ENCODE data around the gene LCN6.
"Not testable (repeated sequence)": the region's sequence is repeated elsewhere in the genome, so short reads cannot be mapped to it uniquely, and the experiment has no call there.

LCN6 gene

DNA sequence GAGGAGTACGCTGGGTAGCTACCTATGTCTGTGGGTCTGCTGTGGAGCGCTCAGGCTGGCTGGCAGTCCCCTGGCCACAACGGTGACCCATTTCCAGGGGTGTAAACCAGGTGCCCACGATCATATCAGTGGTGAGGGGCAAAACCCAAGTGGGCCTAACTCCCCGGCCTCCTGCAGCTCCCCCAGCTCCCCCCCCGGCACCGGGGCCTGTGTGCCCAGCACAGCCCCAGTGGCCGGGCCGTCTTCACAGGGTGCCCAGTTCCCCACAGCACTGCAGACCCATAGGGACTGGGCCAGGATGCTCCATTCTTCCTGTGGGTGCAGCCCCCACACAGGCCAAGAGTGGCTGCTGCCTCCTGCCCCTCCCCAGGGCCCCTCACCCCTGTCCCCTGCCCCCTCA, 10.7 kb upstream of the LCN6 start:
- DNase-seq: no peak

DNA sequence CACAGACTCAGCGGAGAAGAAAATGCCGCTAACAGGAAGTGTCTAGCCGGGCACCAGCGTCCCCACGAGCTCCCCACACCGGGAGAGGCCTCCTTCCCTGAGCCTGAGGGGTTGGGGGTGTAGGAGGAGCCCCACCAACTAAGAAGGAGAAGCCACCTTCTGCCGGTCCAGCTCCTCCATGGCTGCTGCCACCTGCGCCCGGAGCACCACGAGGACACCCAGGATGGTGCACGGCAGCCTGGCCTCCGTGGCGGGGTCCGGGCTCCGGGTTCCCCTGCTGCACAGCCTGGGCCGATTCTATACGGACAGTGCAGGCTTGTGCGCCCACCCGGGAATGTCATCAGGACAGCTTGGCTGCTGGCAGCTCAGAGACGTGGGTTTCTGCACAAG, 9.4 kb upstream of the LCN6 start:
- DNase-seq: no peak

DNA sequence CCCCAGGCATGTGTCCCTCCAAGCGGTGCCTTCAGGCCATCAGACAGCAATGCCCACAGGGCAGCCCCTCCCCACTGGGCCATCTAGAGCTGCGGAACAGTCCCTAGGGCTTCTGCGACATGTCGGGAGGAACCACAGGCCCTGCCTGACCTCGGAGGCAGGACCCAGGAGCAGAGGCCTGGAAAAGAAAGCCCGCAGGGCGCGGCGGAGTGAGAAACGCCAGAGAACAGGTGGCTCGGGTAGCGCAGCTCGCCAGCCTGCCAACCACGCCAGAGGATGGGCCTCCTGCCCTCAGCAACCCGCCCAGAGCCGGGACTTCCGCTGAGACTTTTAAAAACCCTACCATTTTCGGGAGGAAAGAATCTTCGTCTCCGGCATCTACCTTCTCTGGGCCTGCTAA, 9.0 kb upstream of the LCN6 start:
- DNase-seq: no peak

DNA sequence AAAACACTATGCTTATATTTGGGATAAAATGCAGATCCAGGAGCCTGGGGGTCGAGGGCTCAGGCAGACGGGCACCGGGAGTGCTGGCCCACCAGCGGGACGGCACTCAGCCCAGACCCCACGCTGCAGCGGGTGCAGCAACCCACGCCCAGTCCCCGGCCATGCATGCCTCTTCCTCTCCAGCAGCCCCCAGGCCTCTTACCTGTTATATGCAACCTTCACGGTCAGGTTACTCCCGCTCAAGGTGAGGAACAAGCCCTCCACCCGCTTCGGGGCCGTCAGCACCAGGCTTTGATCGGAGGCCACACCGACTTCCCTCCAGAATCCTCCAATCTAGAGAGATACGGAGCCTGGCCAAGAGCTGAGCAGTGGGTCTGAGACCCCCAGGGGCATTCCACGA, 8.5 kb upstream of the LCN6 start:
- no peak for DNase-seq

DNA sequence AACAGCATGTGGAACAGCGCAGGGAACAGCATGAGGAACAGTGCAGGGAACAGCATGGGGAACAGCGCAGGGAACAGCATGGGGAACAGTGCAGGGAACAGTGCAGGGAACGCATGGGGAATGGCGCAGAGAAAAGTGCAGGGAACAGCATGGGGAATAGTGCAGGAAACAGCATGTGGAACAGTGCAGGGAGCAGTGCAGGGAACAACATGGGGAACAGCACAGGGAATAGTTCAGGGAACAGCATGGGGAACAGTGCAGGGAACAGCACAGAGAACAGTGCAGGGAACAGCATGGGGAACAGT, 7.8 kb upstream of the LCN6 start:
- DNase-seq: no peak

DNA sequence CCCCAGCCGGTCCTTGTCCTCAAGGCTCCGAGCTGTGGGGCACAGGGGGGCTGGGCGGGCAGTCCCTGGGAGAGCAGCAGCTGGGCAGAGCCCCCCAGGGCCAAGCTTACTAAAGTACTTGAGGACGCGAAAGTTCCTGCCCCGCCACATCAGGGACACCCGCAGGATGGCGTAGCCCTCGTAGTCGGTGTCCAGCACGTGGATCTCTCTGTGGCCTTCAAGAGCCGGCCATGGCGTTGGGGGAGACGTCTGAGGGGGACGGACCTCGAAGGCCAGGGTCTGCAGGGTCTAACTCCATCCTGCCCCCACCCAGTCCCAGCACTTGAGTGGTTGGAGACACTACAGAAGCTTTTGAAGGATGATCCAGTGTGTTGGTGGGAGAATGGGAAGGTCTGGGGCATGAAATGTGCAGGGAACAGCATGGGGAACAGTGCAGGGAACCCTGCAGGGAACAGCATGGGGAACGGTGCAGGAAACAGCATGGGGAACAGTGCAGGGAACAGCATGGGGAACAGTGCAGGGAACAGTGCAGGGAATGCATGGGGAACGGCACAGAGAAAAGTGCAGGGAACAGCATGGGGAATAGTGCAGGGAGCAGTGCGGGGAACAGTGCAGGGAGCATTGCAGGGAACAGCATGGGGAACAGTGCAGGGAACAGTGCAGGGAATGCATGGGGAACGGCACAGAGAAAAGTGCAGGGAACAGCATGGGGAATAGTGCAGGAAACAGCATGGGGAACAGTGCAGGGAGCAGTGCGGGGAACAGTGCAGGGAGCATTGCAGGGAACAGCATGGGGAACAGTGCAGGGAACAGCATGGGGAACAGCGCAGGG, 7.2 kb upstream of the LCN6 start:
- not testable (repeated sequence) for DNase-seq

DNA sequence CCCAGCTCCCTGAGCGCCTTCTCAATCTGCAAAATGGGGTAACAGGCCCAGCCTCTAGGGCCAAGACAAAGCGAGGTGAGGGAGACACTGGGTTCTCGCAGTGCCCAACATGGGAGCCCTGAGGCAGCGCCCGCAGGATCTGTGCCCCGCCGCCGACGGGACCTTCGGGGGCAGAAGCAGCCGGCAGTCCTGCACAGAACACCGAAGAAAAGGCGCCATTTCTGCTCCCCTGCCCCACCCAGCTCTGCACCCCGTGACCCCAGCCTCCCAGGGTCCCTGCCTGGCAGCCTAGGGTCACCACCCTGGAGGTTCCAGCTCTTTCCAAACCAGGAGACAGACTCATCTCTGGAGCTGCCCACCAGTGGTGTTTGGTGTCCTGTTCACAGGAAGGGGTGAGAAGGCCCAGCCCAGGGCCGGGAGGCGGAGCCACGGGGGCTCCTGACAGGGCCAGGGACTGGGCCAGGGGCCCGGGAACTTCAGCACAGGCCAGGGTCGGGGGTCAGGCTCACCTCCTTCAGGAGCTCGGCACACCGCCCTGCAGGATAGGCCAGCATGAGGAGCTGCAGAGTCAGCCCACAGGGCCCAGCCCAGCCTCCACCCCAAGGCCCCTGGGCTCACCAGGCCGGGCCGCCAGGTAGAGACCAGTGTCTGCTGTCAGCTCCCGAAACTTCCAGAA, 6.4 kb upstream of the LCN6 start:
- DNase-seq: no peak

DNA sequence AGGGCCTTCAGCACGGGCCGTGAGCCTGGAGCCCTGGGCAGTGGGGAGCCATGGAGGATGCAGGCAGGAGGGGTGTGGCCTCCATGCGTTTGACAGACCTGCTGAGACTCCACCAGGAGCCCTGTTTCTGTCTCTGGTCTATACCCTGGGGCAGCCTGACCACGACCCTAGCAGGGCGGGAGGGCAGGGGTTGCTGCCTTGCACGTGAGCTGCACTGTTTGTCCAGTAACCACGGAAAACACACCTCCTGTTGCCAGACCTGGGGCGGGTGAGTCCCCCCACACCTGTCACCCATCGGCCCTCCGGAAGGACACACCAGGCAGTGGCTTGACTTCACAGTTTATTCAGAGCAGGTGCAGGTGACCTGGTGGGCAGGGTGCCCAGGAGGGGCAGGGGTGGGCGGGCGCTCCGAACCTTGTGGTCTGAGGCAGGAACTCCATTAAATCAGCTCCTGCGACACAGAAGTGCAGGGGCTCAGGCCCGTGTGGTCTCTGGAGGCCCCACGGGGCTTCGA, 5.8 kb upstream of the LCN6 start:
- DNase-seq: no peak

DNA sequence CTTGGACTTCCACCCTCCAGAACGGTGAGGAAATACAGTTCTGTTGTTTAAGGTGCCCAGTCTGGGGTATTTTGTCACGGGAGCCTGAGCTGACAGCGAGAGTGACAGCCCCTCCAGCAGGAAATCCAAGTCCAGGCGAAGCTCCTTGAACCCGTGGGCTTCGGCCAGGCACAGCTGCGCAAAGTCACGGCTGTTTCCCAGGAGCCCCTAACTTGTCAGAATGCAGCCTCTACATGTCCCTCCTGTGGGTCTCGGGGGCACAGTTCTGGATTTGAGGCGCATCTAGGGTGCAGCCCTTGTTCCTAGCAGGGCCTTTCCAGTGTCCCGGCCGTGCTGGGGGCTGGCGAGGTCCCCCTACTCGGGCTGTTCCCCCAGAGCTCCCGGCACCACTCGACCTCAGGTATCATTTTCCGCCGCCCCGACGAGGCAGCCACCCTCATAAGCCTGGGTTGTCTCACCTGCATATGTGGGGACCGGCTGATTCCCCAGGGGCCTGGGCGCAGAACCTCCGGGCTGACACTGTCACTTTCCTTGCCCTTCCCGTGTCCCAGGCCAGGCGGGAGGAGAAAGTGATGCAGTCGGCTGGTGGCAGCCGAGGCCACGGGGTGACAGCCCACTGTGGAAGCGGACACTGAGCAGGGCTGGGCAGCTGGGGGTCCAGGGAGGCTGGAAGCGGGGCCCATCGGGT, 5.2 kb upstream of the LCN6 start:
- no peak for DNase-seq

DNA sequence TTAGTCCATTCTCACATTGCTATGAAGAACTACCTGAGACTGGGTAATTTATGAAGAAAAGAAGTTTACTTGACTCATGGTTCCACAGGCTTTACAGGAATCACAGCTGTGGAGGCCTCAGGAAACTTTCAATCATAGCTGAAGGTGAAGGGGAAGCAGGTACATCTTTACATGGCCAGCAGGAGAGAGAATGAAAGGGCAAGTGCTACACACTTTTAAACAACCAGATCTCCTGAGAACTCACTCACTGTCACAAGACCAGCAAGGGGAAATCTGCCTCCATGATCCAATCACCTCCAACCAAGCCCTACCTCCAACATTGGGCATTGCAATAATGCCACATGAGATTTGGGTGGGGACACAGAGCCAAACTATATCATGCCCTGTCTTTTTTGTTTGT, 3.5 kb upstream of the LCN6 start:
- no peak for DNase-seq

DNA sequence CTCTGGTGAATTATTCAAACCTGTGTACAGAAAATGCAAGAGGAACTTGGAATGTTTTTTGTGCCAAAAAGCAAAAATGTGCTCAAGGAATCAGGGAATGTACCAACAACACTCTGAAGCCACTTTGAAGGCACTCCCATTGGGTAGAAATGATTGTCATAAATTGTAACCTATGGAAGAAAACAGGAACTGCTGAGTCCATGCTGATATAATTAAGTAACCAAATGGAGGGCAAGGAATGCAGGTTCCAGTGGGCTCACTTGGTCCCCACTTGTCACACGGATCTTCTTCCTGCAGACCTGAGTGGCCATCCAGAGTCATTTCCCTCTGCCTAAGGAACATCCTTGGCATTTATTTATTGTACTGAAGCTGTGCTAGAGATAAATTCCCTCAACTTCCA, 2.9 kb upstream of the LCN6 start:
- DNase-seq: no peak

DNA sequence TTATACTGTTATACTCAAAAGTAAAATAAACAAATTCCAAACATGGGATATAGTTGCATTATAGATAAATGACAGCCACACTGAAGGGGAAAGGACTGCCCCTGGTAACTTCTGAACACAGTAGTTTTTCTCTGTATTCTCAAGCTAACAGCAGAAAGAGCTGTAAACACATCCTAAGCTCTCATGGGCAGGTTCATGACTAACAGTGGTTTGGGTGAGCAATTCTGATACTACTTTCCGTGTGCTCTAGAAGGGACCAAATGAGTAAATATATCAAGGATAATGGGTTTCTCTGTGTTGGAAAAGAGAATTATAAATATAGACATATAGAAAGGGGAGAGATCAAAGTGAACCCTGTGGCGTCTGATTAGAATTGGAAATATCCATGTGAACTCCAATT, 2.2 kb upstream of the LCN6 start:
- no peak for DNase-seq

DNA sequence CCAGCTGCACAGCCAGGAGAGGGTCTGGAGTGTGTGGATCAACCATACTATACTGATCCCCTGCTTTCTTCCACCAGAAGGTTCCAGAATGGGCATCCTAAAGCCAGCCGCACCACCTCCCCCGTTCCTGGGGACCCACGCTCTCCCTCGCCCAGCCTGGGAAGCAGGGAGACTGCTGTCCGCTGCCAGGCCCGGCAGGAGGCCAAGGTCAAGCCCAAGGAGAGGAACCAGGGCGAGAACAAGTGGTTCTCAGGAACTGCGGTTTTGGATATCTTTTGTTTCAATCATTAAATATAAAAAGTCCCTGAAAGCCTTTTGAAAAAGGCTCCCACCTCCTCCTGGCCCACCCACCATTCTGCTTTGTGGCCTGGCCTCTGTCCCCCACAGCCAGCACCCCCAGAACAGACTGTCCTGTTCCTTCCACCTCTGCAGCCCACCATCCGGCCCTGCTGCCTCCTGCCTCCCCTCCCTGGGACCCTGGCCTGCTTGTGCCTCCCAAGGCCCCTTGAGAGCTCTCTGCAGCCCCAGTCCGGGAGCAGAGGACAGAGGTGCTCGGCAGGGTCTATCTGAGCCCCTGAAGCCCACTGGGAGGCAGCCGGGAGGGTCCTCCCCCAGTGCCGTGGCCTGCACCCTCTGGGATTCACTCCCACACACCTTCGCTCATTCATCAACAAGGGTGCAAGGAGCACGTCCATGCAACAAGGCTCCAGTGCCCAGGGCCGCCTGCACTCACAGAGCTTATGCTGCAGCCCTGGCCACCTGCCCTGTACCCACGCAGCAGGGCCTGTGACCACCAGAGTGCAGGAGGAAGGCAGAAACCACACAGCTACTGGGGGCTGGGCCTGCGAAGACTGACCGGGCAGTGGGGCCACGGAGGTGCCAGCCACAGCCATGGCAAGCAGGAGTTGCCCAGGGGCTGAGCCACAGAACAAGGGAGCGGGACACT, 614 bp upstream of the LCN6 start:
- no peak for DNase-seq

DNA sequence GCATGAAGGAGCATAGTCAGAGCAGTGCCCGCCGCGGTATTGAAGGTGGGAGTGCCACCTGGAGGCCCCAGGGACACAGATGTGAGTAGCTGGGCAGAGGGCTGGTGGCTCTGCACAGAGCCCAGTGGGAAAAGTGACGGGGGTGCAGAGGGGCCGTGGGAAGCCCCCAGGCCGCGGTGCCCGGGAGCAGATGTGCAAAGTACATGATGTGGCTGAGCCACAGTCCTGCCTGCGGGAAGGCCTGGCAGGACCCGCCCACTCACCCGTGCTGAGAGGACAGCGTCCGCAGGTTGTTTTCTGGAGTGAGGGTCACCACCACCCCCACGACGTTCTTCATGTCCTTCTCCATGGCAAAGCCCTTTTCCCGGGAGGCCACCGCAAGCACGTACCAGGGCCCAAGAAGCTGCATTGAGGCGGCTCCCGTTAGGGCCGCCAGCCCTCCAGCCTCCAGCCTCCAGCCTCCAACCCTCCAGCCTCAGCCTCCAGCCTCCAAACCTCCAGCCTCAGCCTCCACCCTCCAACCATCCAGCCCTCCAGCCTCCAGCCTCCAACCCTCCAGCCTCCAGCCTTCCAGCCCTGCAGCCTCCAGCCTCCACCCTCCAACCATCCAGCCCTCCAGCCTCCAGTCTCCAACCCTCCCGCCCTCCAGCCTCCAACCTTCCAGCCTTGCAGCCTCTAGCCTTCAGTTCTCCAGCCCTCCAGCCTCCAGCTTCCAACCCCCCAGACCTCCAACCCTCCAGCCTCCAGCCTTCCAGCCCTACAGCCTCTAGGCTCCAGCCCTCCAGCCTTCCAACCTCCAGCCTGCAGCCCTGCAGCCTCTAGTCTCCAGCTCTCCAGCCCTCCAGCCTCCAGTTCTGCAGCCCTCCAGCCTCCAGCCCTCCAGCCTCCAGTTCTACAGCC, 914 bp downstream of the LCN6 start:
- DNase-seq: no peak

DNA sequence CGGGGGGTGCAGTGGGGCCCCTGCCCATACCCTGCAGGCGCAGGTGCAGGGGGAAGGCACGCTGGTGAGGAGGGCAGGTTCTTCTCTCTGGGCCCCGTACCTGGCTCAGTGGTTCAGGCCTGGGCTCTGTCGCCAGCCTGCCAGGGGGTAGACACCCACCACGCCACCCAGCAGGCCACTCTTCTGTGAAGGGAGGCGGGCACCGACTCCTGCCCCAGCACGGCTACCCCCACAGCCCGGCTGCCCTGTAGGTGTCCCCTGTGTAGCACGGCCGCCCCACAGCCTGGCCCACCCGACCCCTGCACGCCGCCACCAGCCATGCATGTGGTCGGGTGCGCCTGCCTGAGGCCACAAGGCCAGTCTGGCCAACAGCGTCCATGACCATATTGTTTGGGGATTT, 1.7 kb downstream of the LCN6 start:
- DNase-seq: no peak

DNA sequence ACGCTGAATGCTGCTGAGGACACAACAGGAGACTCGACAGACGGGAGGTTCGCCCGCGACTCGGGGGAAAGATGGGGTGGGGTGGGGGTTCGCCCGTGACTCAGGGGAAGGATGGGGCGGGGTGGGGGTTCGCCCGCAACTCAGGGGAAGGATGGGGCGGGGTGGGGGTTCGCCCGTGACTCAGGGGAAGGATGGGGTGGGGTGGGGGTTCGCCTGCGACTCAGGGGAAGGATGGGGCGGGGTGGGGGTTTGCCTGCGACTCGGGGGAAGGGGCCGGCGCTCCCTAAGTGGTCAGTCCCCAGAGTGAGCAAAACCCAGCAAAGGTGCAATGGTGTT, 2.2 kb downstream of the LCN6 start:
- DNase-seq: no peak

DNA sequence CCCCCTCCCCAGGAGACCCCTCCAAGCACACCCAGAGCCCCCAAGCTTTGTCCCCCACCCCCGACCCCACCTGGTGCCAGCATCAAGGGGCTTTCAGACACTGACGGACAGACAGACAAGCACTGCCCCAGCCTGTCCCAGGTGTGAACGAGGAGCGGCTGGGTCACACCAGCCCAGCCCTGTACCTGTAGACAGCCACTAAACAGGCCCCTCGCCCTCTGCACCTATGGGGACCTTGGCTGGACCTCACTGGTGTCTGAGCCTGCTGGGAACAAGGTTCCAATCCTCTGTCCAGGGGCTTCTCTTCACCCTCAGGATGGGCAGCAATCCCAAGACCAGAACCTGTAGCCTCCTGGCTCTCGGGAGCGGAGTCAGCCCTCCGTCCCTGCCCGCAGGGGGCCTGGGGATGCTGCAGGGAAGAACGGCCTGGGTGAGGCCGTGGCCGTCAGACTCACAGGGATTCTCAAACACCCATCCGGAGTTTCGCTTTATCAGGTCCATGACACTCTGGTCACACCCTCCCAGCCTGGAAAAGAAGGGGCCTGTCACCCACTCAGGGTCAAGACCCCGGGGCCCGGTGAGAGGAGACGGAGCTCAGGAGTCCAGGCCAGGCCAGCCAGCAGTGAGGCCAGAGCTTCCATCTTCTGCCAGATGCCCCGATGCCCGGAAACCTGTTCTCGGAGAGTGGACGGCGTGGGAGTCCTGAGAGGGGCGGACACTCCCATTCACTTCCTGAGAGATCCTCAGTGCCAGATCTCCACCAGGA, 2.8 kb downstream of the LCN6 start:
- DNase-seq: no peak

DNA sequence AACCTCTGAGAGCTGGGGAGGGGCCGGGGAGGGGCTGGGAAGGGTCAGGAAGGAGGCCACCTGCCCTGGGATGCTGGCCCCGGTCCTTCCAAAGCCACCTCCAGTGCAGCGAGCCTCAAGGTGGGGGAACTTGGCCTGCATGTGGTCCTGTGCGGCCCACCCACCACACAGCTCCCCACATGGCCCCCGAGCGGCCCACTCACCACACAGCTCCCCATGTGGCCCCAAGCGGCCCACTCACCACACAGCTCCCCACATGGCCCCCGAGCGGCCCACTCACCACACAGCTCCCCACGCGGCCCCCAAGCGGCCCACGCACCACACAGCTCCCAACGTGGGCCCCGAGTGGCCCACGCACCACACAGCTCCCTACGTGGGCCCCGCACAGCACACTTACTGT, 3.6 kb downstream of the LCN6 start:
- DNase-seq: no peak

DNA sequence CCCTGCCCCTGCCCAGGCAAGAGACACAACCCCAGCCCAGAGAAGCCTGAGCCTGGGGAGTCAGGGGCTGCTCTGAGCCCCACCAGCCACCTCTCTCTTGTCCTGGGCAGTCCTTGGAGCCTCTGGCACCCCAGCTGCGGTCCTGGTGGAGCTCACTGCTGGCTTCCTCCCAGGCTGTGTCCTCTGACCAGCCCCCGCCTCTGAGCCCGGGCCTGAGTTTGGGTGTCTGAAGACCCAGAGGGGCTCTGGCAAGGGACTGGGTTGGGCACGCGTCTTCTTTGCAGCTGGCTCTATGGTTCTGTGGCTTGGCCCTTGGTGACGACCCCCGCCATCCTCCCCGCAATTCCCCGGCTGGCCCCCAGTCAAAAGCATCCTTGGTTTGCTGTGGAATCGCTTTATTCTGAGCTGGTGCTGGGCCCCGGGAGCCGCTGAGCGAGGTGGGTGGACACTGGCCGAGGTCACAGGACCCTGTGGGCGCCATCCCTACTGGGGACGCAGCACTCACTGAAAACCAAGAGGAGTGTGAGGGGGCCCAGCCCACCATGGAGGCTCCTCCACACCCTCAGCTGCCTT, 4.6 kb downstream of the LCN6 start:
- DNase-seq: no peak

DNA sequence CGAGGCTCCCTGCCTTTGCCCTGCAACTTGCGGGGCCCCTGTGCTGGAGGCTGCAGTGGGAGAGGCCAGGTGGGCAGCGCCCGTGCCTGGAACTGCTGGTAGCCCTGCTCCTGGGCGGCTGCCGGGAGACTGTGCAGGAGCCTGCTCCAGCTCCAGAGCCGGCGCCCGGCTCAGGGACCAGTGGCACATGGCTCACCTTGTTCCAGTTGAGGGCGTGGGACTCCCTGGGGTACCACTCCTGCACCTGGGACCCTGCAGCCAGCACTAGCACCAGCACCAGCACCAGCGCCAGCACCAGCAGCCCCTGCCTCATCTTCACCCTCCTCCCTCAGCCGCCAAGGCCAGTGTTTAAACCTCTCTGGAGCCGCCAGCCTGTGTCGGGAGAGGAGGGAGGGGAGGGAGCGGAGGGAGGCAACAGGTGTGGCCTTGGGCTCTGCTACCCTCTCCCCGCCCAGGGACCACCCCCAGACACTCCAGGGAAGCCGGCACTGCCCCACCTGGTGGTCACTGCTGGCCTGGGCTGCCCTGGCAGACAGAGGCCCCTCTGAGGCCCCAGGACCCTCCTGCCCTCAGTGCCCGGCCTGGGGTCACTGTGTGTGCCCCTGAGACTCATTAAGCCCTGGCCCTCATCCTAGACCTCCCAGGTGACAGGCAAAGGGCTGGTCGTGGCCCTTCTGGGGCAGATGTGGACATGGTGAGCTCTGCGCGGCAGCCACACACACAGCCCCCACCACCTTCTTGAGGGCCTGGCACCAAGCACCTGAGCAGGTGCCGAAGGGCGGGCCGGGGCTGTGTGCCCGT, 5.5 kb downstream of the LCN6 start, which contains the start of gene LCN10:
LCN10 (minus strand) TSS at position 350 of the 801 bp plus-strand sequence; CDS start at position 313, 37 bp downstream.
- DNase-seq: peak; percentile 47 to 73

All from NCI-H524 (cell line).